Hematopoietic multipotent progenitor cell (in vitro differentiated cells): Measurements from ENCODE around the gene RGS7BP. TPM values are rescaled to one million over a fixed set of nuclear protein-coding genes. Genes with fewer than 3 reads are reported as not detected.

ENCODE experiments used
- DNase-seq, 3 donors: peaks; one replicate each; pipeline ENCODE4 v3.0.0-alpha.2; 2011 to 2015; ENCODE audit warnings: low read depth in 2 of 3, low spot score in 2 of 3
- small RNA-seq: library from RNA; depleted of rRNA; stranded (forward); fragments of <200 nt; gene quantifications from one replicate; pipeline ENCODE3, GENCODE V24; 2012
- total RNA-seq: library from RNA; depleted of rRNA; stranded (reverse); fragments of >200 nt; gene quantifications from one replicate; pipeline ENCODE4 v1.2.3, GENCODE V29; 2012

Gene RGS7BP
- total RNA-seq, 1 donor: not detected

GRCh38 chr5:64628901-64629300 is 123.1 kb downstream of the RGS7BP start:
- no peak for DNase-seq

- no peak for DNase-seq
Measured at GRCh38 chr5:64629841-64630240, 124.0 kb downstream of the RGS7BP start.

GRCh38 chr5:64632251-64632650 is 126.4 kb downstream of the RGS7BP start:
- no peak for DNase-seq

- DNase-seq: peak; percentile 13 to 72 (median 29)
Measured at GRCh38 chr5:64634997-64635686, 129.3 kb downstream of the RGS7BP start.

- peak in 2 of 3 donors; percentile 51 to 81 for DNase-seq
Measured at GRCh38 chr5:64637144-64637543, 131.3 kb downstream of the RGS7BP start.

GRCh38 chr5:64637837-64638443 is 132.1 kb downstream of the RGS7BP start:
- no peak for DNase-seq

- DNase-seq: no peak
Measured at GRCh38 chr5:64644831-64645230, 139.0 kb downstream of the RGS7BP start.

GRCh38 chr5:64646169-64646568 is 140.4 kb downstream of the RGS7BP start:
- DNase-seq: no peak

- DNase-seq: no peak
Measured at GRCh38 chr5:64649512-64649911, 143.7 kb downstream of the RGS7BP start.

GRCh38 chr5:64653766-64654560 is 148.1 kb downstream of the RGS7BP start:
- DNase-seq: no peak

- DNase-seq: no peak
Measured at GRCh38 chr5:64654561-64654938, 148.7 kb downstream of the RGS7BP start.

GRCh38 chr5:64655596-64655995 is 149.8 kb downstream of the RGS7BP start:
- DNase-seq: no peak

- DNase-seq: no peak
Measured at GRCh38 chr5:64659289-64659688, 153.5 kb downstream of the RGS7BP start.

Small RNA genes lying within 50 kb of the gene (small RNA-seq; reads per million reads assigned to genes)
- not detected for gene RN7SL169P
- not detected for gene RNU6-294P

Other genes with a start within 250 kb of the RGS7BP start
- not detected for gene SHISAL2B, start 184.5 kb downstream of the RGS7BP start, total RNA-seq